OCI-LY1 (cell line): ENCODE data around the gene IDH1.

Experiments used
- H2AFZ ChIP-seq: fragments of 200-600 bp; sonication (generic), shearing (Covaris generic); 2 replicates; pipeline ENCODE4 v1.6.0; 2014; ENCODE audit warnings: antibody characterized with exemption, mild to moderate bottlenecking, low read length
- H3F3A ChIP-seq: fragments of 200-600 bp; sonication (generic), shearing (Covaris generic); 2 replicates; pipeline ENCODE4 v1.6.0; 2014; ENCODE audit warnings: mild to moderate bottlenecking, antibody characterized with exemption, low read length, moderate library complexity; ENCODE audit not compliant: insufficient read depth
- H3K27ac ChIP-seq: fragments of 200-600 bp; sonication (generic); 2 replicates; pipeline ENCODE4 v1.5.1; 2014; ENCODE audit warnings: low read length, mixed run types, mild to moderate bottlenecking, low read depth; ENCODE audit not compliant: poor library complexity, severe bottlenecking
- H3K27me3 ChIP-seq: fragments of 200-600 bp; sonication (generic); 2 replicates; pipeline ENCODE4 v1.6.0; 2014; ENCODE audit warnings: antibody characterized with exemption, mild to moderate bottlenecking, low read length, moderate library complexity; ENCODE audit not compliant: insufficient read depth
- H3K36me3 ChIP-seq: fragments of 200-600 bp; sonication (generic); 2 replicates; pipeline ENCODE4 v1.6.1; 2014; ENCODE audit warnings: mild to moderate bottlenecking, antibody characterized with exemption, low read length, moderate library complexity, mixed read lengths; ENCODE audit not compliant: insufficient read depth
- H3K4me1 ChIP-seq: fragments of 200-600 bp; sonication (generic); 2 replicates; pipeline ENCODE4 v1.5.1; 2014; ENCODE audit warnings: mild to moderate bottlenecking, low read length, moderate library complexity; ENCODE audit not compliant: insufficient read depth, severe bottlenecking
- H3K4me2 ChIP-seq: fragments of 200-600 bp; sonication (generic), shearing (Covaris generic); 2 replicates; pipeline ENCODE4 v1.6.1; 2014; ENCODE audit warnings: low read length
- H3K4me3 ChIP-seq: fragments of 200-600 bp; sonication (generic); 2 replicates; pipeline ENCODE4 v1.5.1; 2014; ENCODE audit warnings: low read length, low read depth, mild to moderate bottlenecking, mixed read lengths; ENCODE audit not compliant: poor library complexity, severe bottlenecking
- H3K79me2 ChIP-seq: fragments of 200-600 bp; shearing (Covaris generic); 2 replicates; pipeline ENCODE4 v1.6.1; 2016; ENCODE audit warnings: mixed run types, low read length, mixed read lengths; ENCODE audit not compliant: insufficient read depth
- H3K9ac ChIP-seq: fragments of 200-600 bp; sonication (generic), shearing (Covaris generic); 2 replicates; pipeline ENCODE4 v1.6.1; 2014; ENCODE audit warnings: mild to moderate bottlenecking, low read length, mixed read lengths
- H3K9me2 ChIP-seq: fragments of 200-600 bp; sonication (generic), shearing (Covaris generic); 2 replicates; pipeline ENCODE4 v1.6.1; 2014; ENCODE audit warnings: low read depth, mild to moderate bottlenecking, low read length, mixed read lengths
- H3K9me3 ChIP-seq: fragments of 200-600 bp; shearing (Covaris generic); 2 replicates; pipeline ENCODE4 v1.6.1; 2014; ENCODE audit warnings: low read length, mixed read lengths
- H4K20me1 ChIP-seq: fragments of 200-600 bp; sonication (generic), shearing (Covaris generic); 2 replicates; pipeline ENCODE4 v1.6.0; 2016; ENCODE audit warnings: mild to moderate bottlenecking, low read length; ENCODE audit not compliant: insufficient read depth
- CTCF ChIP-seq: fragments of 200-600 bp; sonication (generic), shearing (Covaris generic); IDR thresholded peaks from 2 replicates; pipeline ENCODE4 v1.5.1; 2017; ENCODE audit warnings: mild to moderate bottlenecking, antibody characterized with exemption, low read length, moderate library complexity, mixed read lengths
- EZH2 ChIP-seq: fragments of 200-600 bp; sonication (generic), shearing (Covaris generic); IDR thresholded peaks from 2 replicates; pipeline ENCODE4 v1.8.0; 2017; ENCODE audit warnings: borderline replicate concordance, mixed run types, mild to moderate bottlenecking, antibody characterized with exemption, low read length, moderate library complexity, mixed read lengths

Gene IDH1

GRCh38 chr2:208256192-208256782 lies 1.4 kb upstream of the IDH1 start:
- no peaks in the 10 kb centered on the region for H4K20me1 ChIP-seq
- TF ChIP-seq CTCF (peak; percentile 54), EZH2 (no peak)
- H3K79me2 ChIP-seq: no peaks in the 10 kb centered on the region
- no peaks in the 10 kb centered on the region for H3K27me3 ChIP-seq
- H3K27ac ChIP-seq: peak overlapping the region; percentile 47
- no peaks in the 10 kb centered on the region for H3K9me2 ChIP-seq
- no peak overlapping the region for H3K4me2 ChIP-seq
- peaks cover 25% of the 10 kb centered on the region; the same call in 1 of the 2 replicates for H3K36me3 ChIP-seq
- no peak overlapping the region for H2AFZ ChIP-seq
- peaks cover 15% of the 10 kb centered on the region for H3K4me1 ChIP-seq
- no peaks in the 10 kb centered on the region for H3K9me3 ChIP-seq
- no peaks in the 10 kb centered on the region for H3F3A ChIP-seq
- H3K9ac ChIP-seq: no peak overlapping the region
- no peak overlapping the region for H3K4me3 ChIP-seq

GRCh38 chr2:208255557-208256106 lies 761 bp upstream of the IDH1 start:
- H3K27ac ChIP-seq: peak overlapping the region; percentile 47
- H3K9ac ChIP-seq: peak overlapping the region; percentile 76; the same call in 1 of the 2 replicates
- TF ChIP-seq EZH2 (no peak), CTCF (no peak)
- H3K36me3 ChIP-seq: peaks cover 31% of the 10 kb centered on the region
- peaks cover 15% of the 10 kb centered on the region for H3K4me1 ChIP-seq
- H3K9me3 ChIP-seq: no peaks in the 10 kb centered on the region
- peak overlapping the region; percentile 77 for H3K4me3 ChIP-seq
- H4K20me1 ChIP-seq: no peaks in the 10 kb centered on the region
- H3K9me2 ChIP-seq: no peaks in the 10 kb centered on the region
- peak overlapping the region; percentile 62 for H3K4me2 ChIP-seq
- H3K27me3 ChIP-seq: no peaks in the 10 kb centered on the region
- no peaks in the 10 kb centered on the region for H3F3A ChIP-seq
- H3K79me2 ChIP-seq: no peaks in the 10 kb centered on the region
- 0 out of 2 replicates have a peak overlapping the region, but pooled peaks have one; percentile 1 for H2AFZ ChIP-seq

- H3K9ac ChIP-seq: peak overlapping the region; percentile 76
- no peaks in the 10 kb centered on the region for H3K79me2 ChIP-seq
- H3K4me2 ChIP-seq: peak overlapping the region; percentile 75
- no peak overlapping the region for H2AFZ ChIP-seq
- H3K27ac ChIP-seq: peak overlapping the region; percentile 42
- no peaks in the 10 kb centered on the region for H3K9me3 ChIP-seq
- no peaks in the 10 kb centered on the region for H3K9me2 ChIP-seq
- H3F3A ChIP-seq: no peaks in the 10 kb centered on the region
- peak overlapping the region; percentile 77 for H3K4me3 ChIP-seq
- peaks cover 45% of the 10 kb centered on the region for H3K36me3 ChIP-seq
- TF ChIP-seq EZH2 (no peak), CTCF (peak; percentile 72)
- no peaks in the 10 kb centered on the region for H3K27me3 ChIP-seq
- H4K20me1 ChIP-seq: no peaks in the 10 kb centered on the region
- H3K4me1 ChIP-seq: peaks cover 15% of the 10 kb centered on the region
These were observed 577 bp downstream of the IDH1 start for GRCh38 chr2:208254118-208254870.
